SK-N-SH (cell line): ENCODE results near the gene SREK1. TPM values are rescaled to one million over a fixed set of nuclear protein-coding genes. Genes with fewer than 3 reads are reported as not detected.

Experiments used
- CTCF ChIA-PET: fragments of 300-600, 350-600 bp; formaldehyde crosslinking; extraction: SDS; loops from one replicate; lab custom pipeline; 2021; lab: Yijun Ruan, JAX
- POLR2A ChIA-PET: fragments of 350-600 bp; sonication (Branson Sonifier 250); formaldehyde crosslinking; extraction: SDS; loops from one replicate; lab custom pipeline; 2020; ENCODE audit warnings: antibody characterized with exemption, inconsistent platforms; lab: Yijun Ruan, JAX
- DNase-seq: peaks from one replicate; pipeline ENCODE4 v3.0.0; 2012
- H2AFZ ChIP-seq: fragments of 200-600 bp; sonication (generic); 2 replicates; pipeline ENCODE4 v1.8.1; 2016; ENCODE audit warnings: antibody characterized with exemption, mild to moderate bottlenecking, low read depth
- H3F3A ChIP-seq: fragments of 200-600 bp; sonication (generic); replicated peaks from 2 replicates; pipeline ENCODE3; 2016; ENCODE audit warnings: antibody characterized with exemption, mild to moderate bottlenecking; ENCODE audit not compliant: insufficient read depth
- H3K27ac ChIP-seq, 2 experiments: fragments of 200-500 bp in 1 of 2; fragments of 200-600 bp in 1 of 2; sonication (Bioruptor generic) in 1 of 2; sonication (generic), shearing (Covaris generic) in 1 of 2; 2 replicates each; pipeline versions ENCODE4 v1.5.1 to v1.6.1; 2014 to 2016; ENCODE audit warnings: low read depth in 2 of 2, inconsistent platforms in 1 of 2, low read length in 1 of 2, mild to moderate bottlenecking in 1 of 2, mixed read lengths in 1 of 2
- H3K27me3 ChIP-seq: fragments of 200-600 bp; sonication (generic), shearing (Covaris generic); 2 replicates; pipeline ENCODE4 v1.6.1; 2016; ENCODE audit warnings: mixed run types; ENCODE audit not compliant: insufficient read depth
- H3K36me3 ChIP-seq, 2 experiments: fragments of 200-500 bp in 1 of 2; fragments of 200-600 bp in 1 of 2; sonication (Bioruptor generic) in 1 of 2; sonication (generic) in 1 of 2; replicated peaks in 1 of 2; 2 replicates each; pipeline versions ENCODE3 to v1.5.1; 2014 to 2016; ENCODE audit warnings: low read length in 1 of 2, mild to moderate bottlenecking in 1 of 2; ENCODE audit not compliant: insufficient read depth in 2 of 2, control insufficient read depth in 1 of 2
- H3K4me1 ChIP-seq, 2 experiments: fragments of 200-500 bp in 1 of 2; fragments of 200-600 bp in 1 of 2; sonication (Bioruptor generic) in 1 of 2; sonication (generic), shearing (Covaris generic) in 1 of 2; 2 replicates each; pipeline versions ENCODE4 v1.5.1 to v1.6.1; 2014 to 2016; ENCODE audit warnings: low read depth in 1 of 2, low read length in 1 of 2, mixed run types in 1 of 2; ENCODE audit not compliant: insufficient read depth in 2 of 2, control insufficient read depth in 1 of 2
- H3K4me2 ChIP-seq: fragments of 200-600 bp; sonication (generic), shearing (Covaris generic); 2 replicates; pipeline ENCODE4 v1.6.1; 2017; ENCODE audit warnings: mixed run types
- H3K4me3 ChIP-seq, 2 experiments: fragments of 200-500 bp in 1 of 2; fragments of 200-600 bp in 1 of 2; sonication (Bioruptor generic) in 1 of 2; sonication (generic), shearing (Covaris generic) in 1 of 2; 2 replicates each; pipeline versions ENCODE4 v1.5.1 to v1.8.1; 2014 to 2016; ENCODE audit warnings: low read depth in 2 of 2, inconsistent platforms in 1 of 2, low read length in 1 of 2, mild to moderate bottlenecking in 1 of 2, mixed read lengths in 1 of 2, moderate library complexity in 1 of 2
- H3K79me2 ChIP-seq: fragments of 200-600 bp; sonication (generic); 2 replicates; pipeline ENCODE4 v1.8.1; 2017; ENCODE audit warnings: mild to moderate bottlenecking; ENCODE audit not compliant: insufficient read depth
- H3K9ac ChIP-seq: fragments of 200-600 bp; sonication (generic); 2 replicates; pipeline ENCODE4 v1.6.1; 2017; ENCODE audit warnings: mixed run types
- H3K9me2 ChIP-seq: fragments of 200-600 bp; sonication (generic); 2 replicates; pipeline ENCODE4 v1.6.1; 2017; ENCODE audit warnings: mixed run types
- H3K9me3 ChIP-seq: fragments of 200-600 bp; sonication (generic); 2 replicates; pipeline ENCODE4 v1.6.1; 2017; ENCODE audit warnings: mixed run types, mild to moderate bottlenecking, moderate library complexity
- H4K20me1 ChIP-seq: fragments of 200-600 bp; sonication (generic); 2 replicates; pipeline ENCODE4 v1.6.1; 2017; ENCODE audit warnings: mild to moderate bottlenecking, mixed run types; ENCODE audit not compliant: insufficient read depth
- CHD2 ChIP-seq: fragments of 150-350 bp; IDR thresholded peaks from 2 replicates; pipeline ENCODE4 v1.6.1; 2018; ENCODE audit warnings: low read length; ENCODE audit not compliant: partially characterized antibody
- EZH2phosphoT487 ChIP-seq: fragments of 200-600 bp; sonication (generic); IDR thresholded peaks from 2 replicates; pipeline ENCODE4 v1.6.1; 2017; ENCODE audit warnings: low read depth, mixed run types, mild to moderate bottlenecking, antibody characterized with exemption, moderate library complexity, borderline replicate concordance
- FOSL2 ChIP-seq: IDR thresholded peaks from 2 replicates; pipeline ENCODE4 v1.4.0; 2012; ENCODE audit warnings: low read depth, mild to moderate bottlenecking, moderate library complexity, borderline replicate concordance
- FOXJ3 ChIP-seq: sonication (generic); formaldehyde crosslinking; IDR thresholded peaks from 2 replicates; pipeline ENCODE4 v1.5.1; 2020; ENCODE audit warnings: mild to moderate bottlenecking, missing genetic modification reagents
- MXI1 ChIP-seq: IDR thresholded peaks from 2 replicates; pipeline ENCODE4 v1.6.1; 2012; ENCODE audit warnings: mild to moderate bottlenecking, low read depth, low read length, improper control_type of control experiment
- RAD21 ChIP-seq: IDR thresholded peaks from 2 replicates; pipeline ENCODE4 v1.6.1; 2012; ENCODE audit warnings: mild to moderate bottlenecking, low read length
- RCOR1 ChIP-seq: fragments of 150-350 bp; IDR thresholded peaks from 2 replicates; pipeline ENCODE4 v1.6.1; 2017; ENCODE audit warnings: antibody characterized with exemption, low read length
- RFX5 ChIP-seq: IDR thresholded peaks from 2 replicates; pipeline ENCODE4 v1.6.1; 2012; ENCODE audit warnings: mild to moderate bottlenecking, improper control_type of control experiment, low read length
- TCF12 ChIP-seq: IDR thresholded peaks from 2 replicates; pipeline ENCODE4 v1.4.0; 2012
- TEAD4 ChIP-seq: IDR thresholded peaks from 2 replicates; pipeline ENCODE4 v1.4.0; 2012; ENCODE audit warnings: mild to moderate bottlenecking, borderline replicate concordance; ENCODE audit not compliant: insufficient read depth
- YY1 ChIP-seq: IDR thresholded peaks from 2 replicates; pipeline ENCODE4 v1.4.0; 2012; ENCODE audit warnings: low read depth, mild to moderate bottlenecking
- WGBS: methylation state at CpG from one replicate; pipeline ENCODE4 v1.1.6; 2017; ENCODE audit warnings: low lambda C conversion rate; 5-methylcytosine and 5-hydroxymethylcytosine counted together
- polyA plus RNA-seq, 3 experiments: library from polyadenylated mRNA; depleted of rRNA; stranded (reverse); fragments of >200 nt; gene quantifications; 2 replicates each; pipeline ENCODE4 v1.2.3, GENCODE V29; 2012
- TF ChIP-seq, protein P1 (sequence below): fragments of 150-350 bp; IDR thresholded peaks from 2 replicates; pipeline ENCODE4 v1.6.1; 2016; ENCODE audit warnings: mild to moderate bottlenecking, low read depth, low read length
- TF ChIP-seq, protein P2 (sequence below): IDR thresholded peaks from 2 replicates; pipeline ENCODE4; 2012
- TF ChIP-seq, protein P3 (sequence below): IDR thresholded peaks from 2 replicates; pipeline ENCODE4 v1.4.0; 2012; ENCODE audit warnings: low read depth, borderline replicate concordance
- TF ChIP-seq, protein P4 (sequence below): IDR thresholded peaks from 2 replicates; pipeline ENCODE4 v1.4.0; 2012; ENCODE audit warnings: low read depth
- TF ChIP-seq, protein P5 (sequence below): fragments of 200-600 bp; sonication (generic); IDR thresholded peaks from 2 replicates; pipeline ENCODE4 v1.6.1; 2017; ENCODE audit warnings: antibody characterized with exemption, mild to moderate bottlenecking, moderate library complexity

The SREK1 gene
- polyA plus RNA-seq, 1 of the 3 experiments (the other 2 are of a cell fraction), result 17.5 TPM

DNA sequence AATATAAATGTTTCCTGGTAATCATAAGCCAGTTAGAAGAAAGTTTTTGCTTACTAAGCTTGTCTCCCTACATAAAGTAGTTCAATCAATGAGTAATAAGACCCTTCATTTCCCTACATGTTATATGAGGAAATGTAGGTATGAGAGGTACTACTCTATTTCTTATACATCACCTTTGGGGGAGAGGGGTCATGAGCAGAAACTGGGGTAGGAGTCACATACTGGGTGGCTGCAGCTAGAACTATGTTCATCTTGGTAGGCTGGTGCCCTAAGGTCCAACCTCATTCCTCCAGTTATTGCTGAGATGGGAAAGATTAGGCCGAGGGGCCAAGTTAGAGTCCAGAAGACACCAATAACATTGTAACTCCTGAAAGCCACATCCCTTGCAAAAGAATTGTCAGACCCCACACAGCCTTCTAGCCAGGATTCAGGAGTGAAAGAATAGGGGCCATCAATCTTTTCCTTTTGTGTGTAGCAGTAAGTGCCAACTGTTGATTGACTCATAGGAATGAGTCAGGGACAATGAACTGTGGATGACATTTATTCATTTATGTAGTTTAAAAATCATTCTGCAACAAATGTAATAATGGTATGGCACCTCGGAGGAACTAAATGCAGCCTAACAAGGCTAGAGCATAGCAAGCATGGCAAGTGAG is 21.6 kb upstream of the SREK1 start:
- Histone ChIP-seq H3K27ac (no peak overlapping the region), H3K27me3 (no peaks in the 10 kb centered on the region), H3F3A (no peaks in the 10 kb centered on the region), H2AFZ (no peak overlapping the region), H3K9me3 (no peaks in the 10 kb centered on the region), H3K79me2 (no peaks in the 10 kb centered on the region), H4K20me1 (no peaks in the 10 kb centered on the region), H3K4me3 (no peak overlapping the region), H3K36me3 (no peaks in the 10 kb centered on the region), H3K4me1 (no peaks in the 10 kb centered on the region), H3K9ac (no peak overlapping the region), H3K4me2 (no peak overlapping the region), H3K9me2 (no peaks in the 10 kb centered on the region)
- no peak for DNase-seq
- 58% methylated on average over 2 of the region's 2 CpGs for WGBS
- POLR2A ChIA-PET, result no interaction called here
- CTCF ChIA-PET, result no interaction called here
- no peak for TF ChIP-seq MXI1
- no peak for TF ChIP-seq CHD2
- TF ChIP-seq, protein P1, sequence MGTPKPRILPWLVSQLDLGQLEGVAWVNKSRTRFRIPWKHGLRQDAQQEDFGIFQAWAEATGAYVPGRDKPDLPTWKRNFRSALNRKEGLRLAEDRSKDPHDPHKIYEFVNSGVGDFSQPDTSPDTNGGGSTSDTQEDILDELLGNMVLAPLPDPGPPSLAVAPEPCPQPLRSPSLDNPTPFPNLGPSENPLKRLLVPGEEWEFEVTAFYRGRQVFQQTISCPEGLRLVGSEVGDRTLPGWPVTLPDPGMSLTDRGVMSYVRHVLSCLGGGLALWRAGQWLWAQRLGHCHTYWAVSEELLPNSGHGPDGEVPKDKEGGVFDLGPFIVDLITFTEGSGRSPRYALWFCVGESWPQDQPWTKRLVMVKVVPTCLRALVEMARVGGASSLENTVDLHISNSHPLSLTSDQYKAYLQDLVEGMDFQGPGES, result no peak
- peak; percentile 37; the same call in 1 of the 2 replicates for TF ChIP-seq FOSL2
- TF ChIP-seq, protein P2, sequence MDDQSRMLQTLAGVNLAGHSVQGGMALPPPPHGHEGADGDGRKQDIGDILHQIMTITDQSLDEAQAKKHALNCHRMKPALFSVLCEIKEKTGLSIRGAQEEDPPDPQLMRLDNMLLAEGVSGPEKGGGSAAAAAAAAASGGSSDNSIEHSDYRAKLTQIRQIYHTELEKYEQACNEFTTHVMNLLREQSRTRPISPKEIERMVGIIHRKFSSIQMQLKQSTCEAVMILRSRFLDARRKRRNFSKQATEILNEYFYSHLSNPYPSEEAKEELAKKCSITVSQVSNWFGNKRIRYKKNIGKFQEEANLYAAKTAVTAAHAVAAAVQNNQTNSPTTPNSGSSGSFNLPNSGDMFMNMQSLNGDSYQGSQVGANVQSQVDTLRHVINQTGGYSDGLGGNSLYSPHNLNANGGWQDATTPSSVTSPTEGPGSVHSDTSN, result peak; percentile 59; the same call in 1 of the 2 replicates
- TF ChIP-seq TCF12, result no peak
- no peak for TF ChIP-seq RFX5
- TF ChIP-seq TEAD4, result no peak
- TF ChIP-seq, protein P3, sequence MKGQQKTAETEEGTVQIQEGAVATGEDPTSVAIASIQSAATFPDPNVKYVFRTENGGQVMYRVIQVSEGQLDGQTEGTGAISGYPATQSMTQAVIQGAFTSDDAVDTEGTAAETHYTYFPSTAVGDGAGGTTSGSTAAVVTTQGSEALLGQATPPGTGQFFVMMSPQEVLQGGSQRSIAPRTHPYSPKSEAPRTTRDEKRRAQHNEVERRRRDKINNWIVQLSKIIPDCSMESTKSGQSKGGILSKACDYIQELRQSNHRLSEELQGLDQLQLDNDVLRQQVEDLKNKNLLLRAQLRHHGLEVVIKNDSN, result no peak
- TF ChIP-seq YY1, result no peak

DNA sequence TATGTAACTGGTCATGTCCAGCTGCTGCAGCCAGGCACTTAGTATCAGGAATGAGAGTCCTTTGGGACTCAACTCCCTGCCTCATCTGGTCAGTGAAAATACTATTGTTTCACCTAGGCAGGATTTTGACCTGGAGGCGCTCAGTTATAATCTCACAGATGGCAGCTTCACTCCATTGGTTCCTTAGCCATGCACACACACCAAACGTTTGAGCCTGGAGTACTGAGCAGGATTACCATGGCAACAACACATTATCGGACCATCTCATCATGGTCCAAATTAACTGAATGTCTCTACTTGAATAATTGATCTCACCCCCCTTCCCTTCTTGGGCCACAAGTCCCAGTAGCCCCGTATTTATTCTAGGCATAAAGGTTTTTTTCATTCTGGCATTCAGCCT is 15.0 kb upstream of the SREK1 start:
- no peaks in the 10 kb centered on the region for H3K9me2 ChIP-seq
- 14% methylated on average over 3 of the region's 4 CpGs for WGBS
- no peak overlapping the region for H3K9ac ChIP-seq
- CTCF ChIA-PET, result no interaction called here
- H3K27ac ChIP-seq, result peak overlapping the region in 1 of 2 experiments; percentile 25; a peak in 1 of 4 replicates
- no peaks in the 10 kb centered on the region for H3K79me2 ChIP-seq
- no peak overlapping the region for H3K4me3 ChIP-seq
- no peaks in the 10 kb centered on the region for H4K20me1 ChIP-seq
- POLR2A ChIA-PET, result no interaction called here
- no peaks in the 10 kb centered on the region for H3K36me3 ChIP-seq
- no peaks in the 10 kb centered on the region; the same call in 1 of the 2 replicates for H3K9me3 ChIP-seq
- DNase-seq, result peak; percentile 29
- no peaks in the 10 kb centered on the region for H3F3A ChIP-seq
- no peak overlapping the region for H3K4me2 ChIP-seq
- H3K27me3 ChIP-seq, result no peaks in the 10 kb centered on the region
- no peak overlapping the region for H2AFZ ChIP-seq
- no peaks in the 10 kb centered on the region; a peak in 1 of 4 replicates for H3K4me1 ChIP-seq
- TF ChIP-seq EZH2phosphoT487, result no peak
- TF ChIP-seq, protein P2, result no peak
- TF ChIP-seq FOSL2, result no peak
- TF ChIP-seq TEAD4, result no peak
- TF ChIP-seq RAD21, result no peak
- TF ChIP-seq, protein P4, sequence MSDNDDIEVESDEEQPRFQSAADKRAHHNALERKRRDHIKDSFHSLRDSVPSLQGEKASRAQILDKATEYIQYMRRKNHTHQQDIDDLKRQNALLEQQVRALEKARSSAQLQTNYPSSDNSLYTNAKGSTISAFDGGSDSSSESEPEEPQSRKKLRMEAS, result no peak
- no peak for TF ChIP-seq FOXJ3 (CRISPR knock-in tag)
- no peak for TF ChIP-seq RCOR1
- TF ChIP-seq, protein P1, result no peak
- TF ChIP-seq, protein P5, sequence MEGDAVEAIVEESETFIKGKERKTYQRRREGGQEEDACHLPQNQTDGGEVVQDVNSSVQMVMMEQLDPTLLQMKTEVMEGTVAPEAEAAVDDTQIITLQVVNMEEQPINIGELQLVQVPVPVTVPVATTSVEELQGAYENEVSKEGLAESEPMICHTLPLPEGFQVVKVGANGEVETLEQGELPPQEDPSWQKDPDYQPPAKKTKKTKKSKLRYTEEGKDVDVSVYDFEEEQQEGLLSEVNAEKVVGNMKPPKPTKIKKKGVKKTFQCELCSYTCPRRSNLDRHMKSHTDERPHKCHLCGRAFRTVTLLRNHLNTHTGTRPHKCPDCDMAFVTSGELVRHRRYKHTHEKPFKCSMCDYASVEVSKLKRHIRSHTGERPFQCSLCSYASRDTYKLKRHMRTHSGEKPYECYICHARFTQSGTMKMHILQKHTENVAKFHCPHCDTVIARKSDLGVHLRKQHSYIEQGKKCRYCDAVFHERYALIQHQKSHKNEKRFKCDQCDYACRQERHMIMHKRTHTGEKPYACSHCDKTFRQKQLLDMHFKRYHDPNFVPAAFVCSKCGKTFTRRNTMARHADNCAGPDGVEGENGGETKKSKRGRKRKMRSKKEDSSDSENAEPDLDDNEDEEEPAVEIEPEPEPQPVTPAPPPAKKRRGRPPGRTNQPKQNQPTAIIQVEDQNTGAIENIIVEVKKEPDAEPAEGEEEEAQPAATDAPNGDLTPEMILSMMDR, result no peak
- TF ChIP-seq, protein P3, result no peak
